ENCODE data around the gene COG7. TPM values are rescaled to one million over a fixed set of nuclear protein-coding genes. Genes with fewer than 3 reads are reported as not detected.
"Not testable (repeated sequence)": the region's sequence is repeated elsewhere in the genome, so short reads cannot be mapped to it uniquely, and the experiment has no call there.

Gene COG7
- total RNA-seq, 1 donor from 2014 or later, result 21.4 TPM

GRCh38 chr16:23453338-23454052 is 506 bp upstream of the COG7 start:
- H3K27ac ChIP-seq, result peak overlapping the region; percentile 71
- peak overlapping the region; percentile 73 to 89 for H3K4me3 ChIP-seq
- H3K9me3 ChIP-seq, result no peaks in the 10 kb centered on the region
- H3K27me3 ChIP-seq, result no peaks in the 10 kb centered on the region
- no peak for TF ChIP-seq POLR2AphosphoS5 (IDR thresholded peaks at IDR 0.05; ENCODE audit: insufficient read depth in 1 of 2, low read depth in 1 of 2)
- TF ChIP-seq POLR2A (IDR thresholded peaks at IDR 0.05), result no peak
- no peak for TF ChIP-seq CTCF (IDR thresholded peaks at IDR 0.05)
- H3K4me1 ChIP-seq, result peaks cover 35% of the 10 kb centered on the region
- DNase-seq (ENCODE audit: extremely low spot score in 2 of 2), result no peak
- no peaks in the 10 kb centered on the region for H3K36me3 ChIP-seq
- intact Hi-C loops (cut with DNase I), result no loop called here

- Histone ChIP-seq H3K27me3 (no peaks in the 10 kb centered on the region), H3K4me1 (peaks cover 35% of the 10 kb centered on the region), H3K27ac (peak overlapping the region; percentile 71), H3K9me3 (no peaks in the 10 kb centered on the region), H3K4me3 (peak overlapping the region; percentile 73 to 89), H3K36me3 (no peaks in the 10 kb centered on the region)
- DNase-seq (ENCODE audit: extremely low spot score in 2 of 2), result no peak
- TF ChIP-seq POLR2A (IDR thresholded peaks at IDR 0.05) (no peak), POLR2AphosphoS5 (IDR thresholded peaks at IDR 0.05; ENCODE audit: insufficient read depth in 1 of 2, low read depth in 1 of 2) (no peak)
- intact Hi-C loops (cut with DNase I), result no loop called here
Measured at GRCh38 chr16:23452221-23452571, 793 bp downstream of the COG7 start.

- TF ChIP-seq CTCF (IDR thresholded peaks at IDR 0.05) (no peak), POLR2AphosphoS5 (IDR thresholded peaks at IDR 0.05; ENCODE audit: insufficient read depth in 1 of 2, low read depth in 1 of 2) (no peak), POLR2A (IDR thresholded peaks at IDR 0.05) (no peak)
- no peak overlapping the region for H3K27ac ChIP-seq
- DNase-seq (ENCODE audit: extremely low spot score in 2 of 2), result no peak
- peaks cover 0 to 20% of the 10 kb centered on the region in 2 donors for H3K36me3 ChIP-seq
- no peaks in the 10 kb centered on the region for H3K27me3 ChIP-seq
- H3K9me3 ChIP-seq, result no peaks in the 10 kb centered on the region
- peaks cover 26% of the 10 kb centered on the region for H3K4me1 ChIP-seq
- no peak overlapping the region for H3K4me3 ChIP-seq
- intact Hi-C loops (cut with DNase I), result no loop called here
Measured at GRCh38 chr16:23448392-23448791, 4.6 kb downstream of the COG7 start.

GRCh38 chr16:23437542-23437941 is 15.4 kb downstream of the COG7 start:
- H3K4me3 ChIP-seq; H3K27ac ChIP-seq; H3K4me1 ChIP-seq; DNase-seq (ENCODE audit: extremely low spot score in 2 of 2); H3K27me3 ChIP-seq; H3K9me3 ChIP-seq: not testable (repeated sequence)
- peaks cover 0 to 13% of the 10 kb centered on the region in 2 donors for H3K36me3 ChIP-seq
- intact Hi-C loops (cut with DNase I), result loop anchor here (5.0 to 10.0 kb wide), 2 partner anchors 255 to 543 kb away; partner anchors contain the start of gene SCNN1G

- Histone ChIP-seq H3K27me3 (no peaks in the 10 kb centered on the region), H3K9me3 (no peaks in the 10 kb centered on the region), H3K4me3 (no peak overlapping the region), H3K4me1 (peaks cover 8% of the 10 kb centered on the region), H3K36me3 (peaks cover 0 to 10% of the 10 kb centered on the region in 2 donors), H3K27ac (no peak overlapping the region)
- intact Hi-C loops (cut with DNase I), result loop anchor here (5.0 to 10.0 kb wide), 2 partner anchors 255 to 542 kb away; partner anchors contain the start of gene SCNN1G
- TF ChIP-seq POLR2A (IDR thresholded peaks at IDR 0.05) (no peak), CTCF (IDR thresholded peaks at IDR 0.05) (no peak), POLR2AphosphoS5 (IDR thresholded peaks at IDR 0.05; ENCODE audit: insufficient read depth in 1 of 2, low read depth in 1 of 2) (no peak)
- DNase-seq (ENCODE audit: extremely low spot score in 2 of 2), result no peak
Measured at GRCh38 chr16:23436951-23437350, 16.0 kb downstream of the COG7 start.

GRCh38 chr16:23435500-23435899 is 17.5 kb downstream of the COG7 start:
- no peak overlapping the region for H3K4me3 ChIP-seq
- no peak for DNase-seq (ENCODE audit: extremely low spot score in 2 of 2)
- peaks cover 0 to 16% of the 10 kb centered on the region in 2 donors for H3K36me3 ChIP-seq
- no peaks in the 10 kb centered on the region for H3K27me3 ChIP-seq
- H3K27ac ChIP-seq, result no peak overlapping the region
- intact Hi-C loops (cut with DNase I), result loop anchor here (5.0 to 10.0 kb wide), 2 partner anchors 253 to 541 kb away; partner anchors contain the start of gene SCNN1G
- H3K9me3 ChIP-seq, result no peaks in the 10 kb centered on the region
- peak; percentile 42 to 66 (median 55) for TF ChIP-seq CTCF (IDR thresholded peaks at IDR 0.05)
- no peak for TF ChIP-seq POLR2AphosphoS5 (IDR thresholded peaks at IDR 0.05; ENCODE audit: insufficient read depth in 1 of 2, low read depth in 1 of 2)
- peaks cover 8% of the 10 kb centered on the region for H3K4me1 ChIP-seq

Measured in vagina (tissue), 2 donors.